Cardiac septum (tissue), 1 donor: ENCODE measurements around the gene PLCD1. TPM values are rescaled to one million over a fixed set of nuclear protein-coding genes. Genes with fewer than 3 reads are reported as not detected.

Experiments
- DNase-seq: peaks from one replicate; pipeline ENCODE4 v3.0.0-alpha.2; 2020; ENCODE audit warnings: low spot score
- intact Hi-C: fragments of 100-400 bp; cut with DNase I; formaldehyde crosslinking; loops from one replicate; pipeline ENCODE4 v1.14.0; 2022
- total RNA-seq: library from RNA; stranded (reverse); fragmentation: NEBNext Ultra II Directional; extraction: Animal tissue kit (Norgen Biotek cat#: 25700); gene quantifications from one replicate; pipeline ENCODE4 v1.2.1, GENCODE V29; 2021
- donor health status: DM: no; HTN: no; CAD: no.

The PLCD1 gene
- total RNA-seq, 1 donor from 2014 or later = 10.1 TPM

- DNase-seq = no peak
- intact Hi-C loops = loop anchor here (1.0 to 10.0 kb wide), 2 partner anchors 149 to 471 kb away; no protein-coding TSS in a partner anchor
Observed at GRCh38 chr3:38003817-38004414, 25.5 kb downstream of the PLCD1 start.

- intact Hi-C loops = loop anchor here (1.0 to 10.0 kb wide), 2 partner anchors 148 to 471 kb away; no protein-coding TSS in a partner anchor
- DNase-seq = peak; percentile 88
Observed at GRCh38 chr3:38003371-38003816, 26.0 kb downstream of the PLCD1 start.

GRCh38 chr3:38002940-38003339 is 26.5 kb downstream of the PLCD1 start:
- no peak for DNase-seq
- intact Hi-C loops = loop anchor here (1.0 to 10.0 kb wide), 2 partner anchors 148 to 472 kb away; no protein-coding TSS in a partner anchor

- DNase-seq = no peak
Observed at GRCh38 chr3:38002291-38002876, 27.1 kb downstream of the PLCD1 start.

GRCh38 chr3:38001456-38002081 is 27.9 kb downstream of the PLCD1 start:
- intact Hi-C loops = loop anchor here (10.0 kb wide), 1 partner anchor 473 kb away; no protein-coding TSS in a partner anchor
- peak; percentile 73 for DNase-seq

More at GRCh38 chr3:38002291-38002876, 27.1 kb downstream of the PLCD1 start:
- intact Hi-C loops = loop anchor here (10.0 kb wide), 1 partner anchor 472 kb away; no protein-coding TSS in a partner anchor

GRCh38 chr3:38000965-38001455 is 28.4 kb downstream of the PLCD1 start:
- peak; percentile 53 for DNase-seq
- intact Hi-C loops = loop anchor here (10.0 kb wide), 1 partner anchor 474 kb away; no protein-coding TSS in a partner anchor

GRCh38 chr3:38000242-38000916 is 29.1 kb downstream of the PLCD1 start:
- DNase-seq = peak; percentile 56
- intact Hi-C loops = loop anchor here (10.0 kb wide), 1 partner anchor 474 kb away; no protein-coding TSS in a partner anchor

GRCh38 chr3:37999836-38000235 is 29.6 kb downstream of the PLCD1 start:
- DNase-seq = peak; percentile 15
- intact Hi-C loops = loop anchor here (10.0 kb wide), 1 partner anchor 475 kb away; no protein-coding TSS in a partner anchor

GRCh38 chr3:37997791-37998370 is 31.6 kb downstream of the PLCD1 start:
- peak; percentile 68 for DNase-seq

GRCh38 chr3:37997342-37997741 is 32.1 kb downstream of the PLCD1 start:
- intact Hi-C loops = no loop called here
- DNase-seq = peak; percentile 59

More at GRCh38 chr3:37997791-37998370, 31.6 kb downstream of the PLCD1 start:
- intact Hi-C loops = no loop called here

GRCh38 chr3:37996785-37997301 is 32.6 kb downstream of the PLCD1 start:
- intact Hi-C loops = no loop called here

GRCh38 chr3:37995652-37996641 is 33.5 kb downstream of the PLCD1 start:
- peak; percentile 63 for DNase-seq
- intact Hi-C loops = no loop called here

More at GRCh38 chr3:37996785-37997301, 32.6 kb downstream of the PLCD1 start:
- DNase-seq = peak; percentile 86

GRCh38 chr3:37994639-37994972 is 34.8 kb downstream of the PLCD1 start:
- no peak for DNase-seq
- intact Hi-C loops = no loop called here

GRCh38 chr3:37993820-37994638 is 35.4 kb downstream of the PLCD1 start:
- intact Hi-C loops = no loop called here
- DNase-seq = peak; percentile 89

GRCh38 chr3:37993460-37993819 is 36.0 kb downstream of the PLCD1 start:
- DNase-seq = no peak

GRCh38 chr3:37993067-37993455 is 36.4 kb downstream of the PLCD1 start:
- intact Hi-C loops = no loop called here
- peak; percentile 50 for DNase-seq

More at GRCh38 chr3:37993460-37993819, 36.0 kb downstream of the PLCD1 start:
- intact Hi-C loops = no loop called here
